ENCODE results near the gene SLC39A9. TPM values are rescaled to one million over a fixed set of nuclear protein-coding genes. Genes with fewer than 3 reads are reported as not detected.

Gene SLC39A9
- total and polyA plus RNA-seq, 4 donors, result 20.5 to 74.9 (median 43.4) TPM

- DNase-seq (no peak), ATAC-seq (ENCODE audit: insufficient read depth, low FRiP score) (no peak)
- TF ChIP-seq CTCF (IDR thresholded peaks at IDR 0.05; ENCODE audit: control extremely low read depth, extremely low read depth), result no peak
- no peak overlapping the region for H3K9ac ChIP-seq (ENCODE audit: insufficient read depth in 1 of 2, low read length in 2 of 2)
- no peaks in the 10 kb centered on the region for H3K4me1 ChIP-seq (ENCODE audit: control insufficient read depth in 5 of 5, insufficient read depth in 5 of 5, low read length in 5 of 5)
- H3K9me3 ChIP-seq (ENCODE audit: control insufficient read depth in 4 of 4, insufficient read depth in 3 of 4, low read length in 3 of 4), result peaks cover 0 to 10% (median 4%) of the 10 kb centered on the region in 4 donors
- no peak overlapping the region for H3K27ac ChIP-seq (ENCODE audit: low read depth in 1 of 2, low read length in 1 of 2)
- H3K36me3 ChIP-seq (ENCODE audit: control insufficient read depth in 4 of 4, insufficient read depth in 4 of 4, low read length in 4 of 4), result peaks cover 10 to 22% (median 17%) of the 10 kb centered on the region in 4 donors
- no peaks in the 10 kb centered on the region for H3K27me3 ChIP-seq (ENCODE audit: control insufficient read depth in 3 of 3, insufficient read depth in 3 of 3, low read length in 2 of 3)
- H3K4me3 ChIP-seq, result no peak overlapping the region
These were observed 24.3 kb upstream of the SLC39A9 start for GRCh38 chr14:69374235-69374634.

DNA sequence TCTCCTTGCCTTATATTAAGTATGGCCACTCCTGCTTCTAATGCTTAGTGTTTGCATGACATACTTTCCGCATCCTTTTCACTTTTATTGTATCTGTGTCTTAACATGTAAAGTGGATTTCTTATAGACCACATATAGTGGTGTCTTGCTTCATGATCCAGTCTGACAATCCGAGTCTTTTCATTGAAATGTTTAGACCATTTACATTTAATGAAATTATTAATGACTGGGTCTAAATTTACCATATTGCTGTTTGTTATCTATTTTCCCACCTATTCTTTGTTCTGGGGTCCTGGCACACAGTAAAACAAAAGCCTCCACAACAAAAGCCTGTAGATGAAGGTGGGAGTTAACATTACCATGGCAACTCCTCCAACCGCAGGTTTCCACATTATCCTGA lies 23.3 kb upstream of the SLC39A9 start:
- ATAC-seq (ENCODE audit: insufficient read depth, low FRiP score) (no peak), DNase-seq (no peak)
- Histone ChIP-seq H3K4me3 (no peak overlapping the region), H3K9me3 (ENCODE audit: control insufficient read depth in 4 of 4, insufficient read depth in 3 of 4, low read length in 3 of 4) (peaks cover 0 to 10% (median 4%) of the 10 kb centered on the region in 4 donors), H3K27ac (ENCODE audit: low read depth in 1 of 2, low read length in 1 of 2) (no peak overlapping the region), H3K4me1 (ENCODE audit: control insufficient read depth in 5 of 5, insufficient read depth in 5 of 5, low read length in 5 of 5) (no peaks in the 10 kb centered on the region), H3K9ac (ENCODE audit: insufficient read depth in 1 of 2, low read length in 2 of 2) (no peak overlapping the region), H3K27me3 (ENCODE audit: control insufficient read depth in 3 of 3, insufficient read depth in 3 of 3, low read length in 2 of 3) (no peaks in the 10 kb centered on the region), H3K36me3 (ENCODE audit: control insufficient read depth in 4 of 4, insufficient read depth in 4 of 4, low read length in 4 of 4) (peaks cover 10 to 27% (median 17%) of the 10 kb centered on the region in 4 donors)
- WGBS, 2 donors, result 98% methylated on average over 3 of the region's 3 CpGs
- TF ChIP-seq CTCF (IDR thresholded peaks at IDR 0.05; ENCODE audit: control extremely low read depth, extremely low read depth), result no peak

- Histone ChIP-seq H3K9ac (ENCODE audit: insufficient read depth in 1 of 2, low read length in 2 of 2) (no peak overlapping the region), H3K4me3 (no peak overlapping the region), H3K27ac (ENCODE audit: low read depth in 1 of 2, low read length in 1 of 2) (no peak overlapping the region), H3K4me1 (ENCODE audit: control insufficient read depth in 5 of 5, insufficient read depth in 5 of 5, low read length in 5 of 5) (peaks cover 0 to 2% (median 0%) of the 10 kb centered on the region in 5 donors), H3K27me3 (ENCODE audit: control insufficient read depth in 3 of 3, insufficient read depth in 3 of 3, low read length in 2 of 3) (no peaks in the 10 kb centered on the region), H3K36me3 (ENCODE audit: control insufficient read depth in 4 of 4, insufficient read depth in 4 of 4, low read length in 4 of 4) (peaks cover 14 to 30% (median 18%) of the 10 kb centered on the region in 4 donors), H3K9me3 (ENCODE audit: control insufficient read depth in 4 of 4, insufficient read depth in 3 of 4, low read length in 3 of 4) (peaks cover 0 to 10% (median 4%) of the 10 kb centered on the region in 4 donors)
- WGBS, 2 donors, result 93 to 96% methylated on average over 5 of the region's 5 CpGs
- no peak for DNase-seq
- ATAC-seq (ENCODE audit: insufficient read depth, low FRiP score), result no peak
- TF ChIP-seq CTCF (IDR thresholded peaks at IDR 0.05; ENCODE audit: control extremely low read depth, extremely low read depth), result no peak
These were observed 22.8 kb upstream of the SLC39A9 start for GRCh38 chr14:69375722-69376121.

DNA sequence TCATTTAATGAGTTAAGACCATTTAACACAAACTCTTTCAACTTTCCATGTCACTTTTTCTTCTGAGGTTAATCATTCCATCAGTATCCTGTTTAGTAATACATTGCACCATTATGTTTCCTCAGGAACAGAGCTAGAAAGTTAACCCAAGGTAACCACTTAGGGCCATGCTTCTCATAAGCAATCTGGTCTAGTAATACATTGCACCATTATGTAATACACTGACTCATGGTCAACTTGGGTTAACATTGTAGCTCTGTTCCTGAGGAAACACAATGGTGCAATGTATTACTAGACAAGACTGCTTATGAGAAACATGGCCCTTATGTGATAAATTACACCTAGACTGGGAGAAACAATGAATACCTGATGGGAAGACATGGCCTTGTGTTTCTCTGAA lies 22.1 kb upstream of the SLC39A9 start:
- TF ChIP-seq CTCF (IDR thresholded peaks at IDR 0.05; ENCODE audit: control extremely low read depth, extremely low read depth), result no peak
- peaks cover 0 to 5% (median 0%) of the 10 kb centered on the region in 5 donors for H3K4me1 ChIP-seq (ENCODE audit: control insufficient read depth in 5 of 5, insufficient read depth in 5 of 5, low read length in 5 of 5)
- H3K27me3 ChIP-seq (ENCODE audit: control insufficient read depth in 3 of 3, insufficient read depth in 3 of 3, low read length in 2 of 3), result no peaks in the 10 kb centered on the region
- no peak overlapping the region for H3K4me3 ChIP-seq
- ATAC-seq (ENCODE audit: insufficient read depth, low FRiP score), result no peak
- H3K9ac ChIP-seq (ENCODE audit: insufficient read depth in 1 of 2, low read length in 2 of 2), result no peak overlapping the region
- H3K9me3 ChIP-seq (ENCODE audit: control insufficient read depth in 4 of 4, insufficient read depth in 3 of 4, low read length in 3 of 4), result peaks cover 0 to 10% (median 4%) of the 10 kb centered on the region in 4 donors
- H3K27ac ChIP-seq (ENCODE audit: low read depth in 1 of 2, low read length in 1 of 2), result no peak overlapping the region
- H3K36me3 ChIP-seq (ENCODE audit: control insufficient read depth in 4 of 4, insufficient read depth in 4 of 4, low read length in 4 of 4), result peaks cover 14 to 30% (median 21%) of the 10 kb centered on the region in 4 donors
- no peak for DNase-seq

Data from lung (tissue), 12 donors.